Measurements from ENCODE around the gene NRL. TPM values are rescaled to one million over a fixed set of nuclear protein-coding genes. Genes with fewer than 3 reads are reported as not detected.
A peak's percentile ranks its signal among the peaks of the same experiment; 100 is the strongest.

NRL gene
- total RNA-seq, 1 experiment from 2014 or later: 2.5 TPM

GRCh38 chr14:24130717-24131548 lies 16.2 kb upstream of the NRL start:
- H3K27ac ChIP-seq (ENCODE audit: insufficient read length, low read depth, low read length): no peak overlapping the region
- H4K5ac ChIP-seq (ENCODE audit: insufficient read length, low read depth, low read length): no peak overlapping the region
- DNase-seq: no peak
- H3K23ac ChIP-seq (ENCODE audit: insufficient read length, low read depth, low read length): no peak overlapping the region
- Mint-ChIP-seq H3K36me3 (ENCODE audit: insufficient read depth in 1 of 3, low read depth in 3 of 3) (no peaks in the 10 kb centered on the region; a peak in 1 of 7 replicates), H3K4me1 (peaks cover 6 to 7% of the 10 kb centered on the region in 2 experiments; a peak in 3 of 4 replicates), H3K4me3 (no peak overlapping the region), H3K27ac (peak overlapping the region in 2 of 3 experiments; percentile 31 to 48; a peak in 2 of 7 replicates), H3K9me3 (0 out of 5 replicates have a peak, but pooled peaks cover 0 to 2% of the 10 kb centered on the region in 2 experiments), H3K27me3 (ENCODE audit: low read depth) (no peaks in the 10 kb centered on the region)
- H2BK15ac ChIP-seq (ENCODE audit: low read depth, low read length): no peak overlapping the region
- H3K9me3 ChIP-seq (ENCODE audit: control insufficient read depth, low read depth, low read length): no peaks in the 10 kb centered on the region
- no peaks in the 10 kb centered on the region for H4K20me1 ChIP-seq (ENCODE audit: control insufficient read depth, insufficient read depth, insufficient read length)
- H3K18ac ChIP-seq (ENCODE audit: insufficient read length, low read depth, low read length): no peak overlapping the region
- H3K14ac ChIP-seq (ENCODE audit: insufficient read depth, low read length): no peak overlapping the region
- H3K79me1 ChIP-seq (ENCODE audit: insufficient read depth, low read depth, low read length, poor library complexity, severe bottlenecking): no peaks in the 10 kb centered on the region
- no peak overlapping the region for H2AFZ ChIP-seq (ENCODE audit: low read length)
- H3K23me2 ChIP-seq (ENCODE audit: insufficient read length, low read depth, low read length, poor library complexity, severe bottlenecking): peaks cover 5% of the 10 kb centered on the region
- H3K4me1 ChIP-seq (ENCODE audit: insufficient read depth, low read length): no peaks in the 10 kb centered on the region
- no peaks in the 10 kb centered on the region for H3K27me3 ChIP-seq (ENCODE audit: insufficient read depth, low read length)
- WGBS (ENCODE audit: extremely low coverage, insufficient read length, low lambda C conversion rate): no CpG with 5 or more reads among the region's 7 CpGs
- no peak overlapping the region for H3K56ac ChIP-seq (ENCODE audit: insufficient read length, low read depth, low read length)
- no peak overlapping the region for H2BK5ac ChIP-seq (ENCODE audit: insufficient read length, low read length)
- no peak overlapping the region for H2BK20ac ChIP-seq (ENCODE audit: low read depth, low read length, poor library complexity, severe bottlenecking)
- no peak overlapping the region for H3K4ac ChIP-seq (ENCODE audit: low read depth, low read length)
- H3T11ph ChIP-seq (ENCODE audit: low read length): no peak overlapping the region
- H2BK120ac ChIP-seq (ENCODE audit: low read depth, low read length, poor library complexity, severe bottlenecking): no peak overlapping the region
- no peak overlapping the region for H4K8ac ChIP-seq (replicated peaks; ENCODE audit: insufficient read length, low read depth, low read length)
- no peak overlapping the region for H3K4me2 ChIP-seq (ENCODE audit: insufficient read depth, insufficient read length, low read length)
- H3K9ac ChIP-seq (ENCODE audit: extremely low read depth, insufficient read length, low read length): no peak overlapping the region
- no peaks in the 10 kb centered on the region for H3K79me2 ChIP-seq (ENCODE audit: insufficient read depth, low read length)
- no peak overlapping the region for H4K91ac ChIP-seq (ENCODE audit: insufficient read length, low read depth, low read length)
- H2AK5ac ChIP-seq (ENCODE audit: insufficient read length, low read length): no peak overlapping the region
- no peak overlapping the region for H2BK12ac ChIP-seq (ENCODE audit: insufficient read length, low read depth, low read length)
- no peak for TF ChIP-seq CTCF (conservative IDR thresholded peaks at IDR 0.05)

All from H9 (cell line).